AG09309 (cell line): ENCODE measurements around the gene DCXR.

ENCODE experiments used
- DNase-seq: peaks from one replicate; pipeline ENCODE4 v3.0.0-alpha.2; 2010; ENCODE audit warnings: low read depth
- H3K4me3 ChIP-seq: 2 replicates; pipeline ENCODE4 v1.5.1; 2011; ENCODE audit warnings: mild to moderate bottlenecking, low read depth, low read length, moderate library complexity; ENCODE audit not compliant: control insufficient read depth
- TF ChIP-seq, protein P1 (sequence below): IDR thresholded peaks from 2 replicates; pipeline ENCODE4 v1.5.1; 2011; ENCODE audit warnings: mild to moderate bottlenecking, low read depth, low read length, inconsistent platforms; ENCODE audit not compliant: insufficient read depth, control insufficient read depth; ENCODE audit errors: missing control alignments

DCXR gene

DNA sequence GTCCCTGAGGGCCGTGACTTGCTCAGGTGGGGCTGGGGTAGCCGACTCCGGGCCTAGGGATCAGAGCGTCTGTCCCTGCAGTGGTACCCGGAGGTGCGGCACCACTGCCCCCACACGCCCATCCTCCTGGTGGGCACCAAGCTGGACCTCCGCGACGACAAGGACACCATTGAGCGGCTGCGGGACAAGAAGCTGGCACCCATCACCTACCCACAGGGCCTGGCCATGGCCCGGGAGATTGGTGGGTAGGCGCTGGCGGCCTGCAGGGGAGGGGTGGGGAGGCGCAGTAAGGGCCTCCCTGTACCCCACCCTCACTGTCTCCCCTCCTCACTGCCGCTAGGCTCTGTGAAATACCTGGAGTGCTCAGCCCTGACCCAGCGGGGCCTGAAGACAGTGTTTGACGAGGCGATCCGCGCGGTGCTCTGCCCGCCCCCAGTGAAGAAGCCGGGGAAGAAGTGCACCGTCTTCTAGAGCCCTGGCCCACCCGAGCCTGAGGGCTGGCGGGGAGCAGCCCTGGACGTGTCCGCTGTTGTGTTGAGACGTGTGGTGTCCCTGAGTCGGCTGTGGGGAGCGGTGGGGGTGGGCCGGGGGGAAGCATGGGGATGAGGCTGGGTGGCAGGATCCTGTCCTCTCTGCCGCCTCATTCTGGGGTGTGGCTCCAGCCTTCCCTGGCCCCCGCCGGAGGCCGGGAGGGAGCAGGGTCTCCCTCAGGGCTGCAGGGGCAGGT is 4.0 kb downstream of the DCXR start:
- DNase-seq = no peak
- H3K4me3 ChIP-seq = no peak overlapping the region
- TF ChIP-seq, protein P1, sequence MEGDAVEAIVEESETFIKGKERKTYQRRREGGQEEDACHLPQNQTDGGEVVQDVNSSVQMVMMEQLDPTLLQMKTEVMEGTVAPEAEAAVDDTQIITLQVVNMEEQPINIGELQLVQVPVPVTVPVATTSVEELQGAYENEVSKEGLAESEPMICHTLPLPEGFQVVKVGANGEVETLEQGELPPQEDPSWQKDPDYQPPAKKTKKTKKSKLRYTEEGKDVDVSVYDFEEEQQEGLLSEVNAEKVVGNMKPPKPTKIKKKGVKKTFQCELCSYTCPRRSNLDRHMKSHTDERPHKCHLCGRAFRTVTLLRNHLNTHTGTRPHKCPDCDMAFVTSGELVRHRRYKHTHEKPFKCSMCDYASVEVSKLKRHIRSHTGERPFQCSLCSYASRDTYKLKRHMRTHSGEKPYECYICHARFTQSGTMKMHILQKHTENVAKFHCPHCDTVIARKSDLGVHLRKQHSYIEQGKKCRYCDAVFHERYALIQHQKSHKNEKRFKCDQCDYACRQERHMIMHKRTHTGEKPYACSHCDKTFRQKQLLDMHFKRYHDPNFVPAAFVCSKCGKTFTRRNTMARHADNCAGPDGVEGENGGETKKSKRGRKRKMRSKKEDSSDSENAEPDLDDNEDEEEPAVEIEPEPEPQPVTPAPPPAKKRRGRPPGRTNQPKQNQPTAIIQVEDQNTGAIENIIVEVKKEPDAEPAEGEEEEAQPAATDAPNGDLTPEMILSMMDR = no peak

DNA sequence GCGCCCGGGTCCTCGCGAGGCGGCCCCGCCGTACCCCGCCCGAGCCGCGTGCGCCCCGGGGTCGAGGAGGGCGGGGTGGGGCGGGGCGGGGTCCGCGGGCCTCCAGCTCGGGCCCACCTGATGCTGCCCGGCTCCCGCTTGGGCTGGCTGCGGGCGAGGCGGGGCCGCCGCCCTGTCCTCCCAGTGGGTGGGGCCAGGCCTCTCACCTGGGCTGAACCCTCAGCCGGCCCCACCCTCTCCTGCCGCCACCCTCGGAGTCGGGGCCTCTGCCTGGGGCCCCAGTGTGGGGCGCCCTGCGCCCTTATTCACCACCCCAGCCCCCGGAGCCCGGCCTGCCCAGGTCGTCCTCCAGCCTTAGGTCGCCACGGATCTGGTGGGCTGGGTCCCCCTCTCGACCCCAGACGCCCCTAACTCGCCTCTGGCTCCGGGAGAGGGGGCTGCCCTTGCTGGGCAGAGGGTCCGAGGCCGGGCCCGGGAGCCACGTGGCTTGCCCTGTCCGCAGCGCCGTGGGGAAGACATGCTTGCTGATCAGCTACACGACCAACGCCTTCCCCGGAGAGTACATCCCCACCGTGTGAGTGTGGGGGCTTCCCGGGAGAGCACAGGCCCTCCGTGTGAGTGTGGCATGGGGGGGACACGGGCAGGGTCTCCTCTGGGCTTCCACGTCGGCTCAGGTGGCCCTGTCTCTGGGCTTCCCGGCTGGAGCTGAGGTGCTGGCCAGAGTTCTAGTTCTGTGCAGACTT is 5.4 kb downstream of the DCXR start:
- H3K4me3 ChIP-seq = peak overlapping the region; percentile 22
- TF ChIP-seq, protein P1 = no peak
- no peak for DNase-seq

DNA sequence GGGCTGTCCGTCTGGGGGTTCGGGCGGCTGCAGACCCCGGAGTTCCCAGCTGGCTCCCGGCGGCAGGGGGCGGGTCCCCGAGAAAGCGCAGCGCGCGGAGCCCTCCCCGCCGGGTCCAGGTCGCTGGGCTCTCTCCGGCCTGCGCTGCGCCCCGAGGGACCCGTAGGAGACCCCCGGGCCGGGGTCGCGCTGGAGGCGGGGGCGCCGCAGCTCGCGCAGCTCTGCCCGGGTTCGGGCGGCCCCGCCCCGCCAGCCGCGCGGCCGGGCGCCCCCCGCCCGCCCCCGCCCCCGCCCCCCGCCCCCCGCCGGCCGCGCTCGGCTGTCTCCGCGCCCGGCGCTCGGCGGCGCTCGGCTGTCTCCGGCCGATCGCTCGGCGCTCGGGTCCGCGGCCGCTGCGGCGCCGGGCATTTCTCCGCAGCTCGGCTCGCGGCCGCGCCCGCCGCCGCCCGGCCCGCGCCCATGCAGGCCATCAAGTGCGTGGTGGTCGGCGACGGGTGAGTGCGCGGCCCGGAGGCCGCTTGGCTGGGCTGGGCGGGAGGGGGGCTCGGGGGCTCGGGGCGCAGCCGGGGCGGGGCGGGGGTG is 6.1 kb downstream of the DCXR start, which contains the start of gene RAC3:
TSS of gene RAC3 (plus strand) at position 376 of the 582 bp plus-strand sequence. CDS start at position 460, 84 bp downstream.
- DNase-seq = no peak
- TF ChIP-seq, protein P1 = no peak
- peak within 1 kb of the TSS; percentile 50 for H3K4me3 ChIP-seq

DNA sequence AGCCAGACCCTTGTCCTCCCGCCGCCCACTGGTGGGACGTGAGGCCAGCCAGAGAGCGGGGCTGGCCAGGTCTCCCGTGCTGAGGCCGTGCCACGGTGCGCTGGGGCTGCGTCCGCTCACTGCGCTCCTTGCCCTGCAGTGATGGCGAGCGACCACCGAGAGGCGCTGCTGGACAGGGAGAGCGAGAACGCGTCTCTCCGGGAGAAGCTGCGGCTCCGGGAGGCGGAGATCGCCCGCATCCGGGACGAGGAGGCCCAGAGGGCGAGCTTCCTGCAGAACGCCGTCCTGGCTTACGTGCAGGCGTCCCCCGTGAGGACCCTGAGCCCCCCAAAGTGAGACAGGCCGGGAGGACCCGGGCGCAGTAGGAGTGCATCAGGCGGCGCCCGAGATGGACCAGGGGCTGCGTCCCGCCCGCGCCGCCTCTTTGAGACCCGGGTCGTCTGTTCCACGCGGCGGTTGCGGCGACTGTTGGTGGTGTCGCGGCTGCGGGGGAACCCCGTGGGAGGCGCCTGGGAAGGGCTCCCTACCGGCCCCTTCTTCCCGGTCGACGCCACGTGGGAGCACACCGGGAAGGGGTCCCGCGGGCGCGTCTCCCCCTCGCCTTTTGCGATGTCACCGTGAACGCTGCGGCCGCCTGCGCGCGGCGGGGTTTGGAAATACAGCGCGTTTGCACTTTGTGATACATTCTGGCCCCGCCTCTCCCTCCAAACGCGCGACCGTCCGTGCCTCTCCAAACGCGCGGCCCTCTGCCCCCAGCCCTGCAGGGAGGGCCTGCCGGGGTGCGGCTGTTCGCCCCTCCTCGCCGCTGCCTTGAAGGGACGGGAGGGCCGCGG is 6.8 kb downstream of the DCXR start:
- TF ChIP-seq, protein P1 = peak; percentile 84
- H3K4me3 ChIP-seq = peak overlapping the region; percentile 50
- DNase-seq = peak; percentile 38

DNA sequence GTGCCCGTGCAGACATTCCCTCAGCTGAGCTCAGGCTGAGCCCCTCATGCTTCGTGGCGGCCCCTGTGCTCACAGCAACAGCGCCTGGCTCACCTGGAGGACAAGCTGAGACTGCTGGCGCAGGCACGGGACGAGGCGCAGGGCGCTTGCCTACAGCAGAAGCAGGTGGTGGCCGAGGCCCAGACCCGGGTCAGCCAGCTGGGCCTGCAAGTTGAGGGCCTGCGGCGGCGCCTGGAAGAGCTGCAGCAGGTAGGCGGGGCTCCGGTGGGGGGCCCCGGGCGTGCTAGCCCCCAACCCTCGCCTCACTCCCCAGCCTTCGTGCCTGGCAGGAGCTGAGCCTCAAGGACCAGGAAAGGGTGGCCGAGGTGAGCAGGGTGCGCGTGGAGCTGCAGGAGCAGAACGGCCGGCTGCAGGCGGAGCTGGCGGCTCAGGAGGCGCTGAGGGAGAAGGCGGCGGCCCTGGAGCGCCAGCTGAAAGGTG is 7.5 kb downstream of the DCXR start:
- TF ChIP-seq, protein P1 = no peak
- H3K4me3 ChIP-seq = no peak overlapping the region
- DNase-seq = no peak

DNA sequence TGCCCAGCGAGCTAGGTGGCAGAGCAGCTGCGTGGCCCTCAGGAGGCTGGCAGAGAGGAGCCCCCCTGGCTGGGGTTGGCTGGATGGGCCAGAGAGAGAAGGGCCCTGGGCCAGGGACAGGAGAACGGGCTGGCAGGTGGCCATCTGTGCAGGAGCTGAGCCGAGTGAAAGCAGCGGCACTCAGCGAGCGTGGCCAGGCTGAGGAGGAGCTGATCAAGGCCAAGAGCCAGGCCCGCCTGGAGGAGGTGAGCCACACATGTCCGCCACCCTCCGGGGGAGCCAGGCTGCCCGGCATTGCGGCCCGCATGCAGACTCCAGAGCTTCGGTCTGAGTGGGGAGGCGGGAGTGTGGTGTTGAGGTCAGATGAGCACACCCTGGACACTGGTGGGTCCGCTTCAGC is 8.1 kb downstream of the DCXR start:
- H3K4me3 ChIP-seq = no peak overlapping the region
- no peak for DNase-seq
- TF ChIP-seq, protein P1 = no peak
